Measurements from ENCODE around the gene NOXA1.

DNA sequence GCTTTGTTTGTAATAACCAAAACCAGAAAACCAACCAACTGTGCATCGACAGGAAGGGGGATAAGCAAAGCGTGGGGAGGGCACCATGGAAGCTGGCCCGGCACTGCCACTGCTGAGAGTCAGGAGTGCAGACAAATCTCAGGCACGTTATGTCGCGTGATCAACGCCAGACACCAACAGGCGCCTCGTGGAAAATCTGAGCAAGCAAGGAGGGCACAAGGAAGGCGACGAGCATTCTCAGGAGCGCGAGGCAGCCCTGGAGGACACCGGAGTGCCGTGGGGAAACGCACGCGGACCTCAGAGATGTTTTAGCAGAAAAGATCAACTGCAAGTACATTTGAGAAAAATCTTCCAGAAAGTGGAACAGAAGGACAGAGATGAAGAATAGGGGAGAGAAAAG is 51.1 kb downstream of the NOXA1 start:
- TF ChIP-seq, protein P1, sequence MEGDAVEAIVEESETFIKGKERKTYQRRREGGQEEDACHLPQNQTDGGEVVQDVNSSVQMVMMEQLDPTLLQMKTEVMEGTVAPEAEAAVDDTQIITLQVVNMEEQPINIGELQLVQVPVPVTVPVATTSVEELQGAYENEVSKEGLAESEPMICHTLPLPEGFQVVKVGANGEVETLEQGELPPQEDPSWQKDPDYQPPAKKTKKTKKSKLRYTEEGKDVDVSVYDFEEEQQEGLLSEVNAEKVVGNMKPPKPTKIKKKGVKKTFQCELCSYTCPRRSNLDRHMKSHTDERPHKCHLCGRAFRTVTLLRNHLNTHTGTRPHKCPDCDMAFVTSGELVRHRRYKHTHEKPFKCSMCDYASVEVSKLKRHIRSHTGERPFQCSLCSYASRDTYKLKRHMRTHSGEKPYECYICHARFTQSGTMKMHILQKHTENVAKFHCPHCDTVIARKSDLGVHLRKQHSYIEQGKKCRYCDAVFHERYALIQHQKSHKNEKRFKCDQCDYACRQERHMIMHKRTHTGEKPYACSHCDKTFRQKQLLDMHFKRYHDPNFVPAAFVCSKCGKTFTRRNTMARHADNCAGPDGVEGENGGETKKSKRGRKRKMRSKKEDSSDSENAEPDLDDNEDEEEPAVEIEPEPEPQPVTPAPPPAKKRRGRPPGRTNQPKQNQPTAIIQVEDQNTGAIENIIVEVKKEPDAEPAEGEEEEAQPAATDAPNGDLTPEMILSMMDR (IDR thresholded peaks at IDR 0.05): no peak
- TF ChIP-seq POLR2A (IDR thresholded peaks at IDR 0.05) (no peak), EP300 (IDR thresholded peaks at IDR 0.05) (no peak), POLR2AphosphoS5 (IDR thresholded peaks at IDR 0.05) (no peak)

Measured in suprapubic skin (tissue), 4 donors.